Measurements from ENCODE around the gene PRKG1.
A peak's percentile ranks its signal among the peaks of the same experiment; 100 is the strongest.
"Not testable (repeated sequence)": the region's sequence is repeated elsewhere in the genome, so short reads cannot be mapped to it uniquely, and the experiment has no call there.

PRKG1 gene

DNA sequence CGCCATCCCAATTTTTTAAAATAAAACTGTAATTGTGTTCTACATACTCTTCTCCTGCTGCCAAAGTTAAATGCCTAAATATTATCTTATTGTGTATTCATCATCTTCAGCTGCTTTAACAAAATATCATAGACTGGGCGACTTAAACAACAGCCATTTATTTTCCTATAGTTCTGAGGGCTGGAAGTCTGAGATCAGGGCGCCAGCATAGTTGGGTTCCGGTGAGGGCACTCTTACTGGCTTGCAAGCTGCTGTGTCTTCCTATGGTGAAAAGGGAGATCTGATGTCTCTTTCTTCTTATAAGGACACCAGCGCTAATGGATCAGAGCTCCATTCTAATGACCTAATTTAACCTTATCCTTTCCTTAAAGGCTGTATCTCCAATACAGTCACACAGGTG lies 594.8 kb downstream of the PRKG1 start:
- DNase-seq, result no peak

DNA sequence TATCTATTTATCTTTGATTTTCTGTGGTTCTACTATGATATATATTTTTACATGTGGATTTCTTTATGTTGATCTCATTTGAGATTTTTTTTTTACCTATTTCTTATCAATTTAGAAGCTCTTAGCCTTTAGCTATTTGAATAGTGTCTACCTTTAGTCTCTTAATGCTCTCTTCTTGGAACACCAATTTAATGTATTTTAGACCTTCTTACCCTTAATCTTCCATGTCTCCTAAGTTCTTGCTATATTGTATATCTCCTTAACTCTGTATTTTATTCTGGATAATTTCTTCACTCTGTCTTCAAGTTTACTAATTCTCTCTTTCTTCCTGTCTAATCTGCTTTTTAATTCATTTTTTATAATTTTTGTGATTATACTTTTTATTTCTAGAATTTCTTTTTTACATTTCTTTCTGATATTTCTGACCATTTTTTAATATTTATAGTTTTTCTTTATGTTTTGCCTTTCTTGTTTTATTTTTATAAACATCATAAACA lies 597.8 kb downstream of the PRKG1 start:
- no peak for DNase-seq

GRCh38 chr10:51675088-51675487 lies 600.8 kb downstream of the PRKG1 start:
- DNase-seq, result no peak

GRCh38 chr10:51679841-51680240 lies 605.6 kb downstream of the PRKG1 start:
- no peak for DNase-seq

GRCh38 chr10:51683031-51683691 lies 608.9 kb downstream of the PRKG1 start:
- DNase-seq, result no peak

DNA sequence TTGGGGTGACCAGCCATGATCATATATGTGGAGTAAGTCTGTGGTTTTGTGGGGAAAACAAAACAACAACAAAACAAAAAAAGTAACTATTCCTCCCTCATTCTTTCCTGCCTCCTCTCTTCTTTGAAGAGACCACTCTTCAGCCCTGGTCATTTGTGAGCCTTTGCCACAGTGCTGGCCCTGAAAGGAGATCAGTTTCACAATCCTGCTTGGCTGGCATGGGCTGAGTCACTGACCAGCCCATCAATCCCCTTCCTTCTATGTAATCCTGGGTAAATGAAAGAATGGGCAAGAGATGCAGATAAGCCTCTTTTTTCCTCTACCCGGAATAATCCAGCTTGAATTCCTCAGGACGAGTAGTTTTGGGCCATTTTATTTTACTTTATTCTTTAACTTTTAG lies 611.5 kb downstream of the PRKG1 start:
- DNase-seq, result no peak

GRCh38 chr10:51687296-51687695 lies 613.0 kb downstream of the PRKG1 start:
- DNase-seq, result no peak

DNA sequence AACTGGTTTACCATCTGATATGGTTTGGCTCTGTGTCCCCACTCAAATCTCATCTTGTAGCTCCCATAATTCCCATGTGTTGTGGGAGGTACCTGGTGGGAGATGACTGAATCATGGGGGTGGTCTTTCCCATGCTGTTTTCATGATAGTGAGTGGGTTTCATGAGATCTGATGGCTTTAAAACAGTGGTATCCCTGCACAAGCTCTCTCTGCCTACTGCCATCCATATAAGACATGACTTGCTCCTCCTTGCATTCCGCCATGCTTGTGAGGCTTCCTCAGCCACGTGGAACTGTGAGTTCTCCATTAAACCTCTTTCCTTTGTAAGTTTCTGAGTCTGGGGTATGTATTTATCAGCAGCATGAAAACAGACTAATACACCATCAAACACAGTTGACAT lies 614.5 kb downstream of the PRKG1 start:
- not testable (repeated sequence) for DNase-seq

DNA sequence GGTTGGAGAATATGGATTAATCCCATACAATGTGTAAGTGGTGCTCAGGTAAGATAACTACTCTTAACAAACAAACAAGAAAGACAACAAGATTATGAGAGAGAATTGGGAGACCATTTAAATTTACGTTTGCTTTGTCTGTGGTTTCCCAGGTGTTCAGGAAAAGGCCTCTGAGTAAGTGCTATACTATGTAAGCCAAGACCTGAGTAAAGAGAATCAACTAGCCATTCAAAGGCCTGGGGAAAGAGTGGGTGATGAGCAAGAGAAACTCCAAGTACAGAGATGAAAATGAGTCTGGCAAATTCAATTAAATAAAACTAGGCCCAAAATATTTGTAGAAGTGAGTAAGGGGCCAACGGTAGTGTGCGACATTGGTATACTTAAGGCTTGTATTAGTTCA lies 615.2 kb downstream of the PRKG1 start:
- no peak for DNase-seq

DNA sequence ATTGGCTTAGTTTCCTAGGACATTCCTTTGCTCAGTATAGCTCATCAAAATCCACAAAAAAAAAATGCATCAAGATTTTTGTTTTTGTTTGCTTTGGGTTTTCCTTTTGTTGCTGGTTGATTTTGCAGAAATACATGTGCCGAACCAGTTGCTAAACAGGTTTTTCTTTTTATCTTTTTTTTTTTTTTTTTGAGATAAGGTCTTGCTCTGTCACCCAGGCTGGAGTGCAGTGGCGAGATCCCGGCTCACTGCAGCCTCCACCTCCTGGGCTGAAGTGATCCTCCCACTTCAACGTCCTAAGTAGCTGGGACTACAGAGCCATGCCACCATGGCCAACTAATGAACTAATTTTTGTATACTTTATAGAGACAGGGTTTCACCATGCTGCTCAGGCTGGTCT lies 616.8 kb downstream of the PRKG1 start:
- DNase-seq, result no peak

GRCh38 chr10:51694086-51694768 lies 619.9 kb downstream of the PRKG1 start:
- DNase-seq, result no peak

DNA sequence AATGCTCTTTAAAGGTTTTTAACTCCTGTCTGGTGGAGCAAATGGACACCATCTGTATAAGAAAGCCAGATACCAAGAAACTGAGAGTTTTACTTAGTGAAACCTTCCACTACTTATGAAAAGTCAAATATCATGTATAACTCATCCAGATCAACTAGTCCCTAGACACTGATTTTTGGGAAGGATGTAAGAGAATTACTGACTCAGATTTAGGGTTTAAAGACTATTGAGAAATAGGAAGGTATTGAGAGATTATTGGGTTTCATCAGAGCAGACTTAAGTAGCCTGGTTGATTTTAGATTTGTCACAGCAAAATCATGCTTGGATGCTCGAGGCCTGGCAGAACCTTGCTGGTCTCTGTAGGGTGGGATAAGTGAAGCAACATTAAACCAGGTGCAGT lies 622.0 kb downstream of the PRKG1 start:
- no peak for DNase-seq

DNA sequence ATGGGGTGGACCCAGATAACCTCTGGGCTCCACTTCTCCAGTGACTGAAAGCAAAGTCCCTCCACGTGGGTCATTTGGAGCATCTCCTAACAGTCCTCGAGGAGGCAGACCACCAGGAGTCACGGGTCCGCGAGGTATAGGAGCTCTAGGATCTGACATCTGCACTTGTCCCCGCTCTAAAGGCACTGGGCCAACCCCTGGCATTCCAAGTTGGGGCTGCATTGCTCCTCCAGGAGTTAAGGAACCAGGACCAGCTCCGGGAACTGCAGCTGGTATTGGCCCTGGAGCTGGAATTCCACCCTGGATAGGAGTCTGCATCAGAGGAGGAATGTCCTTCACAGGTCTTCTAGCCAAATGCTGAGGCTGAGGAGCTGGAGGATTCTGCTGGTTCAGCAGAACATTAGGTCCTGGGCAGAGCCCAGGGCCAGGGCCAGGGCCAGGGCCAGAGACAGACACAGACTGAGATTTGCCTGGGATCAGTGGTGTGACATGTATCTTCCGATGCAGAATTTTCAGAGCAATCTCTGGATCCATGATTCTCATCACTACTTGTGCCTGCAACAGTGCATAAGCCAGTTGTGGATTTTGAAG lies 624.3 kb downstream of the PRKG1 start:
- DNase-seq, result no peak

GRCh38 chr10:51699145-51699474 lies 624.8 kb downstream of the PRKG1 start:
- peak in 1 of 4 experiments; percentile 63 for DNase-seq

DNA sequence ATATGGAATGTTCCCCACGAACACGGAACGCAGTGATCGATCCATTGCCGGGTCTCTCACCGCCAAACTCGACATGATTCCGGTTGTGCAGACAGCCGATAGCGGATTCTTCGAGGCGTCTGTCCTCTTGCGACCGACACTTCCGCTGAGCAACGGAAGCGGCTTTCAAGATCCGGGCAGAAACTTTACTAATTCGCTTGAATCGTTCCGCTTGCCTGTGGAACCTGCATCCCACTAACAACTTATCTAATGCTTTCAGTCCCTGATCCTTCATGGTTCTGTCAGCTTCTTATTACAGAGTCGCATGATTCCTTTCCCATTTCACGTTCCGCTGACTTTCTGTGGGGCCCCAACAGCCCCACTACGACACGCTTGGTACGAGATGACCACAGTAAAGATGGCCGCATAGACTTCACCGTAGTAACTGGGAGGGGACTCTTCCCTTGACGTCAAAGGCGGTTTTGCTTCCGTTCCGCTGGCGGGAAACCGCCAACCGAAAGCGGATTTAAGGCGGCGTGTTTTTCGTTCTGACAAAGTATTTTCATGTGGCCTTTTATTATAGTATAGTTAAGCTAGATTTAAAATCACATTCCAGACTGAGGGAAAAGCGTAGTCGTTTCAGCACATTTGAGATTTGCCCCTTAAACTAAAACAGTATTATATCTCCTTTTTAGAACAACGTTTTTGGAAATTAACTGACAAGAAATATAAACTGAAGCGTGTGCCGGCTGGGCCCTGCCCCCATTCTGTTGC lies 625.4 kb downstream of the PRKG1 start, which contains the start of gene CSTF2T:
TSS of gene CSTF2T (minus strand) at position 121 of the 753 bp plus-strand sequence. CDS start at position 75, 46 bp downstream.
- DNase-seq, result peak; percentile 93 to 97 (median 96)

- DNase-seq, result peak in 2 of 4 experiments; percentile 8 to 9
Measured at GRCh38 chr10:51700228-51700817, 626.0 kb downstream of the PRKG1 start.

DNA sequence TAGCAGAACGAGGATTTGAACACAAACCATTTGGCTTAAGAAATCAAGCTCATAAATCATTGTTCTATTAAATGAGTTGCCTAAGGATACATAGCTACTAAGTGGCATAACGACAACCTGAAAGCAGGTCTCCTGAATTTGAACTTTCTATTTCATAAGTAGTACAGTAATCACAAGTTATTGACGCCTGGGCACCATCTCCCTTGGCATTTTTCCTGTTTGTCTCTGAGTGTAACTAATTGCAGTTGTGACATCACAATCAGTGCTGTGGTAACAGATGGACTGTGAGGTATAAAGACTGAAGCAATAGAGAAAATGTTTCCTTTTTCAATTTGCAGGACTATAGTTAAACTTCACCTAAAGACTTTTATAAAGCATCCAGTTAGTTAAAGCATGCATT lies 631.5 kb downstream of the PRKG1 start:
- no peak for DNase-seq

DNA sequence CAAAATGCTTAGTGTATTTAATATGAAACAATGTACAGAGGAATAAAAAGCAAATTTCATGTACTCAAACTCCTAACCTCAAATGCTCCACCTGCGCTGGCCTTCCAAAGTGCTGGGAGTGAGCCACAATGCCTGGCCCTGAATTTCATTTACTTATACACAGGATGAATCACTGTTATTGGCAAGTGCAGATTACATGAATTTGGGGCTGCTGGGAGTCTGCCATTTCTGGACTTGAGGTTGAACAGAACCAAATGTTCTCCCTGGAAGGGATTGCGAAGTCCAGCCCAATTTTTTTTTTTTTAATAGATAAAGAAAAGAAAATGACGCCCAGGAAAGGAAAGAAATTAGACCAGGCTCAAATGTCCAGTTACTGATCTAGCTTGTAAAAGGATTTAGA lies 631.9 kb downstream of the PRKG1 start:
- no peak for DNase-seq

DNA sequence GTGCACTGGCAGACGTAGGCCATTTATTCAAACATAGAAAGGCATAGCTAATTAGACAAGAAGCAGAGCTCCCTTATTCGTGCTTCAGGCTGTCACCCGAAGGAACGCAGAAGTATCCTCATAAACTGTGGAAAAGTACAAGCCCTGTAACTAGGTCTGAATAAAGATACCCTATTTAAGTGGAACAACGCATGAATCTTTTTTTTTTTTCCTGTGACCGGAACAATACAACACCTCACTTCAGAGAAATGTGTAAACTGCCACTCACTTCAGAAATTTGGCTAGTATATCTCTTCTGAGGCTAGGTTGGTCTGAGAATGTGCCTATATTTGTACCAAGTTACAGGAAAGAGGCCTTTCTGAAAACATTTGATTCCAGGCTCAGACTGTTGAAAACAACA lies 633.1 kb downstream of the PRKG1 start:
- no peak for DNase-seq

DNA sequence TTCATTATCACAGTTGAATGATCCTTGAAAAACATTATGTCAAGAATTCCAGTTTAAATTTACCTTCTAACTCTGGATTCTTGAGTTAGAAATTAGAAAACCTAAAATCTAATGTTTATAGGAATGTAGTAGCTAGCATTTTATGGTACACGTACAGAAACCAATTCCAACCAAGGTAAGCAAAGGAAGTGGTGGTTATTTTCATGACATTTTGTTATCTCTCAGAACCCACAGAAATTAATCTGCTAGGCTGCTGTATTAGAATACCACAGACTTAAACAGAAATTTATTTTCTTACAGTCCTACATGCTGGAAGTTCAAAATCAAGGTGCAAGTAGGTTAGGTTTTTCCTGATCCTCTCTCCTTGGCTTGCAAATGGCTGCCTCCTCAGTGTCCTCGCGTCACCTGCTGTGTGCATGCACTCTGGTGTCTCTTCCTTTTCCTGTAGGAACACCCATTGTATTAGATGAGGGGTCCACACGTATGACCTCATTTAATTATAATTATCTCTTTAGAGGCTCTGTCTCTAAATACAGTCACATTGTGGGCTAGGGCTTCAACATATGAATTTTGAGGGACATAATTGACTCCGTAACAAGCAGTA lies 633.6 kb downstream of the PRKG1 start:
- DNase-seq, result no peak

DNA sequence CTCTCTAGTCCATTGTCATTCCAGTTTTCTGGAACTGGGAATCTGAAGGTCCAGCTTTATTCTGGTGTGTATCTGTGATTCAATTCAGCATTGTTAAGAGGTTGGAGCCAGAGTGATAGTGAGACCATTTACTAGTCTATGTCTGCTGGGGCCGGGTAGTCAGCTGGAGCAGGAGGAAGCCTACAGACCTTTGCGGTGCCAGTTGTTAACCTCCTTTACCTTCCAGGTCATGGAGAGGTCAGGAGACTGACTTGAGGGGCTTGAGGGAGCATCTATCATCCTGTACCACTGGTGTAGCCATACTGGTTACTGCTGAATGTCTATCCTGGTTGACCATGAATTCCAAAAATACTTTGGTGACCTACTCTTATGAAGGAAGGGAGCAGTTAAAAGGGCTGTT lies 634.3 kb downstream of the PRKG1 start:
- DNase-seq, result no peak

GRCh38 chr10:51709324-51709972 lies 635.2 kb downstream of the PRKG1 start:
- no peak for DNase-seq
